Measurements from ENCODE around the gene STPG1.
A peak's percentile ranks its signal among the peaks of the same experiment; 100 is the strongest.
"Not testable (repeated sequence)": the region's sequence is repeated elsewhere in the genome, so short reads cannot be mapped to it uniquely, and the experiment has no call there.

STPG1 gene

DNA sequence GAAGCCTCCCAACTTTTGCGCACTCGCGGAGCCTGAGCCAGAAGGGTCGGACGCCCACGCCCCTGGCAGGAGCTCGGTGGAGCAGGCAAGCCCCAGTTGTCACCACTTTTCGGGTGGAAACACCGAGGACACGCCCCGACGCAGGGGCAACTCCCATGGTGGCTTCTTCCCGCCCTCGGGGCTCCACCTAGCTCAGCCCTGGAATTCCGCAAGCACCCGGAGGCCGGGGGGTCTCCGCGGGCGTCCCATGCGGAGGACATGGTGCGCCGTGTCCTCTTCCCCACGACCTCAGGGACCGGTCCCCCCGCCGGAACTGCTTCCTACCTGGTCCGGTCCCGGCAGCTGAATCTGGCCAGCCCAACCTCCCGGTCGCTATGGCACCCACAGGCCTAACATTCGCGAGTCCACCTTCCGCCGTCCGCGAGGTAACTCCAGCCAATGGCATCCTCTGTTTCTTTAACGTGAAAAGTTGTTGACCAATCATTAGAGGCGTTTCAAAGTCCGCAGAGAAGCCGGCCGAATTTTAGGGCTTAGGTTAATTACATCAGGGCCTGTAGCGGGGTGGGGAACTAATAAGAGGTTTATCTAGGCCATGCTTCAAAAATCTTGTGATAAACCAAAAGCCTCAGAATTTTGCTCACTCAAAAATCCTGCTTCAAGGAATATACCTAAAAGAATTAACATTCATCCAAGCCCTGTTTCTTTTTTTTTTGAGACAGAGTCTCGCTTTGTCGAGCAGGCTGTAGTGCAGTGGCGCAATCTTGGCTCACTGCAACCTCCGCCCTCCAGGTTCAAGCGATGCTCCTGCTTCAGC is at the start of gene STPG1:
TSS of gene STPG1 (minus strand) at position 433 of the 814 bp plus-strand sequence. CDS start 12,394 bp downstream, outside the sequence.
- peak; percentile 87 for DNase-seq (ENCODE audit: low spot score)

- not testable (repeated sequence) for DNase-seq (ENCODE audit: low spot score)
Measured at GRCh38 chr1:24462128-24462527, 48.5 kb upstream of the STPG1 start.

DNA sequence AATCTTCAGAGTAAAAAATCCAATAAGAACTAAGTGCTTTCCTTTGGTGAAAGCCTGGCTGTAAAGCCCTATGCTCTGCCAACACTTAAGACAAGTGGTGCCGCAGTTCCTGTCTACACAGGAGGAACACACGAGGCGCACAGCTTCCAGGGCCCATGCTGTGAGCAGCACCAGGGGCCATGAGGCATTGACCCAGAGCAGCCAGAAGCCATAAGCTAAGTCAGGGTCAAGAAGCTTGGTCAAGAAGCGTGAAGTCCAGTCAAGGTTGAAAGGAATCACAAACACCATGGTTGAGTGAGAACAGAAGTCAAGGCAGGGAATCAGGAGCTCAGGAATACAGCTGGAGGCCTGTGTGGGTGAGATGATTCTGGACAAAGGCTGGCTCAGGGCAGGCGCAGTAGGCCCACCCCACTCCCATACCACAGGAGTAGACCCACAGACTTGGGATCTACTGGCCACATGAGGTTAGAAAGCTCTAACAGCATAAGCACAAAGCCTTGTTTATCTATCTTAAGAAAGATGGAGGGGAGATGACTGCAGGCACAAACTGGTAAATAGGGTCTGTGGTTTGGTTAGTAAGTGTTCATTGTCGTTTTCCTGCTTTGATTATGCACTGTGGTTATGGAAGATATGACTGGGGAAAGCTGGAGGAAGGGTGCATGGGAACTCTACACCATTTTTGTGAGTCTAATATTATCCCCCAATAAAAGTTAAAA is 46.1 kb upstream of the STPG1 start:
- no peak for DNase-seq (ENCODE audit: low spot score)

DNA sequence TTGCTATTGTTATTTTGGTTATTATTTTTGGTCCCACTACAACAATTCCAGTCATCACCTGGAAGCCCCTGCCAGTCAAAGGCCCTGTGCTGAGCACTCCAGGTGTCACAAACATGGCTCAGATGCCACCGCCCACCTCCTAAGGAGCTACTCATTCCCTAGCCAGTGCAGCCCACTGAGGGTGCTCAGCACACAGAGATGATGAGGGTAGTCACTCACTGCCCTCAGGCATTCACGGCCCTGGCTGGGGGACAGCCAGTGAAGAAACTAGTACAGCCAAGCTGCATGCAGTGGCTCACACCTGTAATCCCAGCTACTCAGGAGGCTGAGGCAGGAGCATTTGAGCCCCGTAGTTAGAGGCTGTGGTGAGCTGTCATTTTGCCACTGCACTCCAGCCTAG is 44.3 kb upstream of the STPG1 start:
- no peak for DNase-seq (ENCODE audit: low spot score)

DNA sequence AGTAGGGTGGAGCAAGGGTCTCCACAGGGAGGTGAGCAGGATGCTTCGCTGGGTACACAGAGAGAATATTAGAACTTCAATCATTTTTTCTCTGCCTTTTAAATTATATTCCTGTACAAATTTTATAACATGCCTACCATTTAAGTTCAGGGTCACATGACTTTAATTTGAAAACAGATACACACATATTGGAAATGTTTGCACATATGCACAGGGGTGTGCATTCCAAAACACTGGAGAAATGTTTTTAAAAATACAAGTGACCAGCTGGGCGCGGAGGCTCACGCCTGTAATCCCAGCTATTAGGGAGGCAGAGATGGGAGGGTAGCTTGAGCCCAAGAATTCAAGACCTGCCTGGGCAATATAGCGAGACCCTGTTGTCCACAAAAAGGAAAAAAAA is 41.7 kb upstream of the STPG1 start:
- DNase-seq (ENCODE audit: low spot score), result no peak

- no peak for DNase-seq (ENCODE audit: low spot score)
Measured at GRCh38 chr1:24454673-24455072, 41.1 kb upstream of the STPG1 start.

- DNase-seq (ENCODE audit: low spot score), result no peak
Measured at GRCh38 chr1:24452922-24453485, 39.4 kb upstream of the STPG1 start.

DNA sequence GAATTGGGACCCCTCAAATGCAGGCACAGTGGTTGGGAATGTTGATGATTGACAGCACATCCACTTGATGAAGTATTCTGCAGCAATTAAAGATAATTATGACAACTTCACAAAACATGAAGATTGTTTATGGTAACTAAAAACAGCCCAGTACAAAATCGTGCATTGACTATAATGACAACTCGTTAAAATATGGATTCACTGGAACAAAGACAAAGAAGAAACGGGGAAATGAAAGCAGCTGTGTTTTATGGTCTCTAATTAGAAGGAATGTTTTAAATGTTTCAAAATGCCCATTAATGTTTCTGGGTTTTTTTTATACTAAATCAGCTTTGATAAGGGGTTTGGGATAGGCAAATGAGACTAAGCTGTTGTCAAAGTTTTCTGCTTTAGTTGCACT is 38.2 kb upstream of the STPG1 start:
- no peak for DNase-seq (ENCODE audit: low spot score)

DNA sequence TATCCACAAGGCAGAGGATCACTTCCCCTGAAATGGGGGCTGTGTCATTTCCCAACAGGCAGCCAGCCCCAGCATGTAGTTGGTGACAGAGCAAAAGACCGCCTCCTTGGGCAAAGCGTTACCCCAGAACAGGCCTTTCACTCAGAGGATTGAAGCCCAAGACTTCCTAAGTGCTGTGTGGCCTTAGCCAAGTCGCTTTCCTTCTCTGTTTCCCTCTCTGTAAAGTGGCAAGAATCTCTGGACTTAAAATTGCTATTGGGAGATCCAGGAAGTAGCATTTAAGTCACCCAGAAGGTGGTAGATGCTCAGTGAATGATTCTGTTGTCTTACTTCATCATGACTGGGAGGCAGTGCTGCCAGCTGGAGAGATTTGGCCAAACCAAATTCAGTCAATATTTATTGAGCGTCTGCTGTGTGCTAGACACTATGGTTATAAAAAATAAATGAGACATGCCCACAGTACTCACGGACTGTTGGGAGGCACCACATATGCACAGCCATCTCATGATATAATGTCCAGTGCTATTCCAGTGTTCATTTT is 37.3 kb upstream of the STPG1 start:
- no peak for DNase-seq (ENCODE audit: low spot score)

GRCh38 chr1:24450316-24450715 is 36.7 kb upstream of the STPG1 start:
- no peak for DNase-seq (ENCODE audit: low spot score)

GRCh38 chr1:24446446-24446845 is 32.9 kb upstream of the STPG1 start:
- not testable (repeated sequence) for DNase-seq (ENCODE audit: low spot score)

DNA sequence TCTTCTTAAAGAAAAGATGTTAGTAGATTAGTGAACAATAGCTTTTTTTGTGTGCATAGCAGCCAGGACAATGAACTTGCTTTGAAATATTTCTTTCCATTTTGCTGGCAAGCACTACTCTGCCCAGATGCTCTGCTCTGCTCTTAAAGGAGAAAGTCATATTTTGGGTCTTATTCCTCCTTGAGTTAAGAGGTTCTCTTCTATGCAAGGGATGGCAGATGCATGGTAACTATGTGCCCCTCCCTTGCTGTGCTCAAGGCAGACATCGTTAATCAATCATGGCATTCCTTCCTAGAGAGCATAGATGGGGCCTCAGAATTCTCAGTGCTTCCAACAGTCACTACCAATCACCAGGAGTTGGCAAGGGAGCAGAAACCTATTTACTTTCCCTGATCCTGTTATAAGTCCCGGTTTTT is 29.7 kb upstream of the STPG1 start:
- peak; percentile 44 for DNase-seq (ENCODE audit: low spot score)

GRCh38 chr1:24442764-24443163 is 29.2 kb upstream of the STPG1 start:
- DNase-seq (ENCODE audit: low spot score), result no peak

- no peak for DNase-seq (ENCODE audit: low spot score)
Measured at GRCh38 chr1:24441996-24442668, 28.6 kb upstream of the STPG1 start.

- no peak for DNase-seq (ENCODE audit: low spot score)
Measured at GRCh38 chr1:24441480-24441879, 27.9 kb upstream of the STPG1 start.

DNA sequence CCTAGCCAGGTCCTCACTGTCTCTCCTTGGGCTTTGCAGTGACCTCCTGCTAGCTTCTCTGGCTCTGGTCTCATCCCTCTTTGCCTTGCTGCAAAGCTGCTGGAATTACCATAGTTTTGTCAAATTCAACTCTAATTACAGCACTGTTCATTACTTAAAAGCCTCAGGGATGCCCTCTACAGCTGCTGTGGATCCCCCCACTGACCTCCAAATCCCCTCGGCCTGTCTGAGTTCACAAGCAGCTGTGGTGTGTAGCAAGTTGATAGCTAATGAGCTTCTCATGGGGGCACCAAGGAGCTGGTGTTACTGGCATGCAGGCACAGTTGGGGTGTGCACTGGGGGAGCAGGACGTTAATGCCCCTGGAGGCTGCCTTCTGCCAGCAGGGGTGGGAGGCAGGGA is 26.9 kb upstream of the STPG1 start:
- no peak for DNase-seq (ENCODE audit: low spot score)

- DNase-seq (ENCODE audit: low spot score), result peak; percentile 64
Measured at GRCh38 chr1:24438423-24438901, 24.9 kb upstream of the STPG1 start.

- no peak for DNase-seq (ENCODE audit: low spot score)
Measured at GRCh38 chr1:24437631-24438396, 24.2 kb upstream of the STPG1 start.

DNA sequence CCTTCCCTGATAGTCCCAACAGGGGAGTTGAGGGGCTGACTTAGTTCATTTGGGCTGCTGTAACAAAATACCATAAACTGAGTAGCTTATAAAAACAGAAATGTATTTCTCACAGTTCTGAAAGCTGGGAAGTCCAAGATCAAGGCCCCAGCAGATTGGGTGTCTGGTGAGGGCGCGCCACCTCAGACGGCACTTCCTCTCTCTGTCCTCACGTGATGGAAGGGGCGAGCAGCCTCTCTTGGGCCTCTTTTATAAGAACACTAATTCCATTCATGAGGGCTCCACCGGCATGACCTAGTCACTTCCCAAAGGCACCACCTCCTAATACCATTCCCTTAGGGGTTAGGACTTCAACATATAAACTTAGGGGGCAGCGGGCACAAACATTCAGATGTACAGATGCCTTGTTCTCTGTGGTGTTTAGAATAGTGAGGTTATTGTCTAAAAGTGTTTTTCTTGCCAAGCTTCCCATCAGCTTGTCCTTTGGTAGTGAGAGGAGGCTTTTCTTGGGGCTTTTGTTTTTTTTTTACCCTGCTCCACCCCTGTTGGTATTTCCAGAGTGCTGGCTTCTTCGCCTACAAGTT is 22.3 kb upstream of the STPG1 start:
- peak; percentile 61 for DNase-seq (ENCODE audit: low spot score)

DNA sequence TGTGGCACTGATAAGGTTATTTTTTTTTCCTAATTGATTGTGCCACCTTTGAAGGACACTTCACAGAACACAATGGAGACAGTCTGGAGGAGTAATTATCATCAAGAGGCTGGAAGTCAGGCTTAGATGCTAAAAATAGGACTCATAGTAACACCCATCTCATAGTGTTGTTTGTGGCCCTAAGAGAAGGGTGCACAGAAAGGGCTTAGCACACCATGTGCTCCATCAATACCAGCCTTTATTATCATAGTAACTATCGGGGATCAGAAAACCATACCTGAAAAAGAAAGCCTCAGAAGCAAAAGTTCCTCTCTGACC is 13.9 kb upstream of the STPG1 start:
- no peak for DNase-seq (ENCODE audit: low spot score)

Data from Ammon's horn (tissue), 1 donor.